Stomach (tissue), 9 donors: ENCODE measurements around the gene SLC8B1. TPM values are rescaled to one million over a fixed set of nuclear protein-coding genes. Genes with fewer than 3 reads are reported as not detected.

Source experiments
- DNase-seq, 2 donors: peaks; one replicate each; pipeline versions ENCODE4 v3.0.0 to v3.0.0-alpha.2; 2013 to 2019
- H3K27ac ChIP-seq, 5 donors: fragments of 200-600 bp in 4 of 5; sonication (generic) in 4 of 5; one replicate each; pipeline ENCODE4 v1.5.1; 2013 to 2019; ENCODE audit warnings: mild to moderate bottlenecking in 1 of 5, moderate library complexity in 1 of 5
- H3K27me3 ChIP-seq, 3 donors: fragments of 200-600 bp; sonication (generic); one replicate each; pipeline ENCODE4 v1.5.1; 2017 to 2019; ENCODE audit warnings: mixed run types in 1 of 3
- H3K36me3 ChIP-seq, 4 donors: fragments of 200-600 bp; sonication (generic); 1 replicate in 3 of 4; 2 replicates in 1 of 4; pipeline ENCODE4 v1.5.1; 2016 to 2019
- H3K4me1 ChIP-seq, 4 donors: fragments of 200-600 bp; sonication (generic); one replicate each; pipeline ENCODE4 v1.5.1; 2016 to 2019
- H3K4me3 ChIP-seq, 4 donors: fragments of 200-600 bp; sonication (generic) in 3 of 4; one replicate each; pipeline ENCODE4 v1.5.1; 2016 to 2019; ENCODE audit warnings: mild to moderate bottlenecking in 1 of 4
- H3K9me3 ChIP-seq, 4 donors: fragments of 200-600 bp; sonication (generic); one replicate each; pipeline ENCODE4 v1.5.1; 2016 to 2019
- EP300 ChIP-seq: sonication (generic); formaldehyde crosslinking; IDR thresholded peaks from one replicate; pipeline ENCODE4 v1.6.1; 2017; ENCODE audit warnings: antibody characterized with exemption
- POLR2A ChIP-seq, 4 donors: fragments of 450-650 bp; IDR thresholded peaks; one replicate each; pipeline ENCODE4 v1.6.1; 2016; ENCODE audit warnings: antibody characterized with exemption in 4 of 4, control low read depth in 2 of 4, mild to moderate bottlenecking in 1 of 4, moderate library complexity in 1 of 4
- POLR2AphosphoS5 ChIP-seq, 3 donors: sonication (generic); formaldehyde crosslinking; IDR thresholded peaks; one replicate each; pipeline ENCODE4 v1.6.1; 2016; ENCODE audit warnings: antibody characterized with exemption in 3 of 3
- WGBS, 5 donors: extraction: QIAGEN DNeasy Blood & Tissue Kit in 3 of 5; methylation state at CpG; one replicate each; pipeline versions ENCODE4 v1.1.5 to v1.1.7; 2013 to 2018; 5-methylcytosine and 5-hydroxymethylcytosine counted together
- intact Hi-C: fragments of 100-400 bp; cut with DNase I; formaldehyde crosslinking; loops from one replicate; pipeline ENCODE4 v1.15.1; 2023; ENCODE audit warnings: low total_unique reads
- polyA plus RNA-seq, 3 donors: library from polyadenylated mRNA; stranded (reverse); fragments of 200-250 nt; gene quantifications; one replicate each; pipeline ENCODE4 v1.2.3, GENCODE V29; 2013
- total RNA-seq, 5 donors: library from RNA; depleted of rRNA; stranded (reverse); fragments of >200 nt; gene quantifications; one replicate each; pipeline versions ENCODE4 v1.1.0 to v1.2.3, GENCODE V29; 2014 to 2016
- TF ChIP-seq, protein P1 (sequence below), 7 experiments: fragments of 450-650 bp in 4 of 7; fragments of 200-600 bp in 3 of 7; sonication (generic) in 3 of 7; IDR thresholded peaks; one replicate each; pipeline ENCODE4 v1.5.1; 2016 to 2019; ENCODE audit warnings: antibody characterized with exemption in 7 of 7, control low read depth in 2 of 7, mild to moderate bottlenecking in 1 of 7
- donor health status: healthy with polysubstance abuse.
- donor health status: Bipolar disorder and iron deficiency.
- donor health status: healthy.

Gene SLC8B1
- total and polyA plus RNA-seq, 8 donors, result 9.0 to 167 (median 18.6) TPM

DNA sequence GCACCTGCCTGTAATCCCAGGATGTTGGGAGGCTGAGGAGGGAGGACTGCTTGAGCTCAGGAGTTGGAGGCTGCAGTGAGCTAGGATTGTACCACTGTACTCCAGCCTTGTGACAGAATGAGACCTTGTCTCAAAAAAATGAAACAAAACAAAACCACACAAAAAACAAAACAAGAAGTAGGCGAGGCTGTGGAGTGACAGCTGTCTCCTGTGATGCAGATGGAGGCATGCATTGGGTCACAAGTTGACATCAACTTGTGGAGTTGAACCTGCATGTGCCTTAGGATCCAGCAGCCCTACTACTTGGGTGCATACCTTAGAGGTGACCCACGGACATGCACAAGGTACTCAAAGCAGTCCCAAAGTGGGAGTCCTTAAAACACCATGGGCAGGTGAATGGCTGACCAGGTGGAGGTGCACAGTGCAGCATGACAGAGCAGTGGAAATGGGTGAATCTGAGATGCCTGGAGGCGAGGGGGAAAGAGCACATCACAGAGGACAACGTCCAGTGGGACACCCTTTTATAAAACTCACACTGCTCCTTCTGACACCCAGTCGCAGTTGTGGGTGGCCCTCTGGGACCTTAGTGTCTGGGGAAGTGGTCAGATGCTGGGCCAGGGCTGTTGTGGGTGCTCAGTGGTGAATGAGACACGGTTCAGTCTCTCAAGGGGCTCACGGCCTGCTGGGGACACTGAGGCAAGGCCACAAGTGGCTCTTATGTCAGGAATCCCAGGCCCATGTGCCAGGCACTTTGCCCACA is 36.2 kb upstream of the SLC8B1 start:
- WGBS, 5 donors, result 77 to 86% (median 83%) methylated on average over 6 to 7 of the region's 7 CpGs
- no peaks in the 10 kb centered on the region for H3K9me3 ChIP-seq
- H3K4me1 ChIP-seq, result peaks cover 0 to 10% (median 0%) of the 10 kb centered on the region in 4 donors
- H3K27ac ChIP-seq, result no peak overlapping the region
- peaks cover 14 to 76% (median 72%) of the 10 kb centered on the region in 4 donors for H3K36me3 ChIP-seq
- no peaks in the 10 kb centered on the region for H3K27me3 ChIP-seq
- DNase-seq, result no peak
- H3K4me3 ChIP-seq, result no peak overlapping the region
- TF ChIP-seq, protein P1, sequence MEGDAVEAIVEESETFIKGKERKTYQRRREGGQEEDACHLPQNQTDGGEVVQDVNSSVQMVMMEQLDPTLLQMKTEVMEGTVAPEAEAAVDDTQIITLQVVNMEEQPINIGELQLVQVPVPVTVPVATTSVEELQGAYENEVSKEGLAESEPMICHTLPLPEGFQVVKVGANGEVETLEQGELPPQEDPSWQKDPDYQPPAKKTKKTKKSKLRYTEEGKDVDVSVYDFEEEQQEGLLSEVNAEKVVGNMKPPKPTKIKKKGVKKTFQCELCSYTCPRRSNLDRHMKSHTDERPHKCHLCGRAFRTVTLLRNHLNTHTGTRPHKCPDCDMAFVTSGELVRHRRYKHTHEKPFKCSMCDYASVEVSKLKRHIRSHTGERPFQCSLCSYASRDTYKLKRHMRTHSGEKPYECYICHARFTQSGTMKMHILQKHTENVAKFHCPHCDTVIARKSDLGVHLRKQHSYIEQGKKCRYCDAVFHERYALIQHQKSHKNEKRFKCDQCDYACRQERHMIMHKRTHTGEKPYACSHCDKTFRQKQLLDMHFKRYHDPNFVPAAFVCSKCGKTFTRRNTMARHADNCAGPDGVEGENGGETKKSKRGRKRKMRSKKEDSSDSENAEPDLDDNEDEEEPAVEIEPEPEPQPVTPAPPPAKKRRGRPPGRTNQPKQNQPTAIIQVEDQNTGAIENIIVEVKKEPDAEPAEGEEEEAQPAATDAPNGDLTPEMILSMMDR (IDR thresholded peaks at IDR 0.05), result no peak
- TF ChIP-seq POLR2AphosphoS5 (IDR thresholded peaks at IDR 0.05), result no peak
- no peak for TF ChIP-seq EP300
- TF ChIP-seq POLR2A (IDR thresholded peaks at IDR 0.05), result no peak
- intact Hi-C loops, result no loop called here

- Histone ChIP-seq H3K27me3 (no peaks in the 10 kb centered on the region), H3K4me3 (no peak overlapping the region), H3K36me3 (peaks cover 8 to 76% (median 64%) of the 10 kb centered on the region in 4 donors), H3K27ac (no peak overlapping the region), H3K9me3 (no peaks in the 10 kb centered on the region), H3K4me1 (peaks cover 0 to 13% (median 0%) of the 10 kb centered on the region in 4 donors)
- intact Hi-C loops, result no loop called here
- TF ChIP-seq EP300 (no peak), POLR2AphosphoS5 (IDR thresholded peaks at IDR 0.05) (no peak), POLR2A (IDR thresholded peaks at IDR 0.05) (no peak)
- TF ChIP-seq, protein P1 (IDR thresholded peaks at IDR 0.05), result no peak
- no peak for DNase-seq
- WGBS, 5 donors, result 69 to 87% (median 82%) methylated on average over 6 of the region's 6 CpGs
Observed at GRCh38 chr12:113369391-113369985, 34.6 kb upstream of the SLC8B1 start.

DNA sequence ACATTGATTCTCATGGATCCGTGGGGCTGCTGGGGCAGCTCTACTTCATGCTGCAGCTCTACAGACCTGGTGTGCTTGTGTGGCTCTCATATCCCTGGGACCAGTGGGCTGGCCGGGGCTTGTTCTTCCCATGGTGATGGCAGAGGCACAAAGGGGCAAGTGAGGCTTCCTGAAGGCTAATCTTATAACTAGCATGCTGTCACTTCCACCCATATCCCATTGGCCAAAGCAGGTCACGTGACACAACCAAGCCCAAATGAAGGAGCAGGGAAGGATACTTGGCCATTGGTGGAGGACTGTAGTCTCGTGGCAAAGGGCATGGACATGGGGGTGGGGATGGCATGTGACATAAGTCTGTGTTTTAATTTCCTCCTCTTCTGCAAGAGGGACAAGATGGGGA is 33.4 kb upstream of the SLC8B1 start:
- Histone ChIP-seq H3K9me3 (no peaks in the 10 kb centered on the region), H3K4me3 (no peak overlapping the region), H3K27me3 (no peaks in the 10 kb centered on the region), H3K36me3 (peaks cover 1 to 69% (median 59%) of the 10 kb centered on the region in 4 donors), H3K4me1 (peaks cover 0 to 13% (median 0%) of the 10 kb centered on the region in 4 donors), H3K27ac (no peak overlapping the region)
- intact Hi-C loops, result no loop called here
- 88 to 94% (median 90%) methylated on average over 3 to 4 of the region's 4 CpGs for WGBS, 5 donors
- TF ChIP-seq POLR2AphosphoS5 (IDR thresholded peaks at IDR 0.05), result no peak
- TF ChIP-seq, protein P1 (IDR thresholded peaks at IDR 0.05), result no peak
- no peak for TF ChIP-seq POLR2A (IDR thresholded peaks at IDR 0.05)
- no peak for TF ChIP-seq EP300
- no peak for DNase-seq

DNA sequence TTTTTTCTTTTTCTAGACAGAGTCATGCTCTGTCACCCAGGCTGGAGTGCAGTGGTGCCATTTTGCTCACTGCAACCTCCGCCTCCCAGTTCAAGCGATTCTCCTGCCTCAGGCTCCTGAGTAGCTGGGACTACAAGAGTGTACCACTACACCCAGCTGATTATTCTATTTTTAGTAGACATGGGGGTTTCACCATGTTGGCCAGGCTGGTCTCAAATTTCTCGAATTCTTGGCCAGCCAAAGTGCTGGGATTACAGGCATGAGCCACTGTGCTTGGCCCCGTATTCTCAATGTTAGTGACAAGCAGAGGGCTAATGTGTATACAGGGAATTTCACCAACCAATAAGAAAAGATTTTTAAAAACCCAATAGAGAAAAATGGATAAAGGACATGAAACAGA is 31.9 kb upstream of the SLC8B1 start:
- TF ChIP-seq EP300, result no peak
- H3K27me3 ChIP-seq, result no peaks in the 10 kb centered on the region
- WGBS, 5 donors, result 79 to 91% (median 87%) methylated on average over 4 of the region's 4 CpGs
- H3K36me3 ChIP-seq, result peaks cover 0 to 54% (median 46%) of the 10 kb centered on the region in 4 donors
- H3K4me3 ChIP-seq, result no peak overlapping the region
- no peak for DNase-seq
- intact Hi-C loops, result no loop called here
- peaks cover 0 to 17% (median 0%) of the 10 kb centered on the region in 4 donors for H3K4me1 ChIP-seq
- no peak overlapping the region for H3K27ac ChIP-seq
- no peaks in the 10 kb centered on the region for H3K9me3 ChIP-seq
